ENCODE measurements around the gene KISS1.

DNA sequence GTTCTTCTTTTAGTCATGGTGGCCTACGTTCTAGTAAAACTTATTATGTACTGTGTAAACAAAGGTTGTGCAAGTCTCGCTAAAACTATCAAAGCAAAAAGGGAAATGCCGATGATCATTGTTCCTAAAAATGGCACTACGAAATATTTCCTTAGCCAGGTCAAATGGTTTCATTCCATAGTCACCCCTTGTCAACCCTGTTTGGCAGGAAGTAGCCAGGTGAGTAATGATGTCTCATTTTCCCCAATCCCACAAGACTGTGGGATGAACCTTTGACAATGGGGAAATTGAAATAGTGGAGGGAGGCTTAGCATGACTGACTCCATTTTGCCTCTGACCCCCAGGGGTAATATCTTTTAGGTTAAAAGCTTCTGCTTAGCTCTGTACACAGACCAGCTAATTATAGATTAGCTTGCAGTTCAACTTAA is 24.5 kb downstream of the KISS1 start:
- TF ChIP-seq, protein P1, sequence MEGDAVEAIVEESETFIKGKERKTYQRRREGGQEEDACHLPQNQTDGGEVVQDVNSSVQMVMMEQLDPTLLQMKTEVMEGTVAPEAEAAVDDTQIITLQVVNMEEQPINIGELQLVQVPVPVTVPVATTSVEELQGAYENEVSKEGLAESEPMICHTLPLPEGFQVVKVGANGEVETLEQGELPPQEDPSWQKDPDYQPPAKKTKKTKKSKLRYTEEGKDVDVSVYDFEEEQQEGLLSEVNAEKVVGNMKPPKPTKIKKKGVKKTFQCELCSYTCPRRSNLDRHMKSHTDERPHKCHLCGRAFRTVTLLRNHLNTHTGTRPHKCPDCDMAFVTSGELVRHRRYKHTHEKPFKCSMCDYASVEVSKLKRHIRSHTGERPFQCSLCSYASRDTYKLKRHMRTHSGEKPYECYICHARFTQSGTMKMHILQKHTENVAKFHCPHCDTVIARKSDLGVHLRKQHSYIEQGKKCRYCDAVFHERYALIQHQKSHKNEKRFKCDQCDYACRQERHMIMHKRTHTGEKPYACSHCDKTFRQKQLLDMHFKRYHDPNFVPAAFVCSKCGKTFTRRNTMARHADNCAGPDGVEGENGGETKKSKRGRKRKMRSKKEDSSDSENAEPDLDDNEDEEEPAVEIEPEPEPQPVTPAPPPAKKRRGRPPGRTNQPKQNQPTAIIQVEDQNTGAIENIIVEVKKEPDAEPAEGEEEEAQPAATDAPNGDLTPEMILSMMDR (conservative IDR thresholded peaks at IDR 0.05; ENCODE audit: low read length) = no peak
- TF ChIP-seq EZH2phosphoT487 (IDR thresholded peaks at IDR 0.05; ENCODE audit: borderline replicate concordance, low read depth, low read length) = no peak
